ENCODE results near the gene GLI2. TPM values are rescaled to one million over a fixed set of nuclear protein-coding genes. Genes with fewer than 3 reads are reported as not detected.
A peak's percentile ranks its signal among the peaks of the same experiment; 100 is the strongest.

Gene GLI2
- total RNA-seq, 1 experiment from 2014 or later, result 20.0 TPM

DNA sequence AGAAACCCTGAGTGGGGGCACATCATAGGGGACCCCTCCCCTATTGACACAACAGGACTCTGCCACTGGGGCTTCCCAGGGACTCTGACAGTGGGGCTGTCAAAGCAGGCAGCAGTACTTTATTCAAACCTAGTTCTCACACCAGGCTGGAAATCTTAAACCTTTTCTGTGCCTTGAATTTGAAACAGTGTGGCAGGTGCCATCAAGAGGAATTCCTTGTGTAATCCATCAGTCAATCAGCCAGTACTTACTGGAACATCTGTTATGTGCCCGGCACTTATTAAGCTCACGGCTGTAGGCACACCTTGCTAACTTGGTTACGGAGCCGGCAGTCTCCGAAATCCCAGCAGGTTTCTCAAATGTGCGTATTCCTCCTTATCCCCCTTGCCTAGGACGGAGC lies 12.0 kb downstream of the GLI2 start:
- Histone ChIP-seq H3K27ac (no peak overlapping the region), H3K36me3 (peaks cover 2% of the 10 kb centered on the region; the same call in 1 of the 2 replicates), H3K27me3 (replicated peaks) (no peaks in the 10 kb centered on the region), H3K4me3 (no peak overlapping the region), H3K9me3 (replicated peaks) (no peaks in the 10 kb centered on the region), H3K4me1 (replicated peaks) (peaks cover 57% of the 10 kb centered on the region)
- DNase-seq (ENCODE audit: low read depth in 1 of 2, low spot score in 2 of 2), result peak in 1 of 2 experiments; percentile 24

DNA sequence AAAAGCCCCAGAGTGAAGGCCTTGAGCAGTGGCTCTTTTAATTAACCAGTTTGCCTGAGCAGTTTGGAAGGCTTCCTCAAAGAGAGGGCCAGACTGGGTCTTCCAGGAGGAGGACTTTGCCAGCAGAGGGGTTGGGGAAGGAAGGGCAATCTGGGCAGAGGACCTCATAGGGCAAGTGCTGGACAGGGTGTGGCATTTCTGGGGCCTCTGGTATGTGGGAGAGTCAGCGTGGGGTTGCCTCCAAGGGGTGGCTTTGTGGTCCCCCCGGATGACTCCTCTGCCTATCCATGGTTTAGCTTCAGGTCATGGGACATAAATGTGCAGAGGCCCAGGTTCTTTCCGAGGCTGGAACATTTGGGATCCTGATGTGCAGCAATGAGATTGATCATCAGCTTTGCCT lies 12.6 kb downstream of the GLI2 start:
- peak in 1 of 2 experiments; percentile 39 for DNase-seq (ENCODE audit: low read depth in 1 of 2, low spot score in 2 of 2)
- H3K9me3 ChIP-seq (replicated peaks), result no peaks in the 10 kb centered on the region
- peaks cover 2% of the 10 kb centered on the region; the same call in 1 of the 2 replicates for H3K36me3 ChIP-seq
- no peak overlapping the region for H3K4me3 ChIP-seq
- peaks cover 57% of the 10 kb centered on the region for H3K4me1 ChIP-seq (replicated peaks)
- H3K27ac ChIP-seq, result peak overlapping the region; percentile 93; the same call in 1 of the 2 replicates
- no peaks in the 10 kb centered on the region for H3K27me3 ChIP-seq (replicated peaks)

DNA sequence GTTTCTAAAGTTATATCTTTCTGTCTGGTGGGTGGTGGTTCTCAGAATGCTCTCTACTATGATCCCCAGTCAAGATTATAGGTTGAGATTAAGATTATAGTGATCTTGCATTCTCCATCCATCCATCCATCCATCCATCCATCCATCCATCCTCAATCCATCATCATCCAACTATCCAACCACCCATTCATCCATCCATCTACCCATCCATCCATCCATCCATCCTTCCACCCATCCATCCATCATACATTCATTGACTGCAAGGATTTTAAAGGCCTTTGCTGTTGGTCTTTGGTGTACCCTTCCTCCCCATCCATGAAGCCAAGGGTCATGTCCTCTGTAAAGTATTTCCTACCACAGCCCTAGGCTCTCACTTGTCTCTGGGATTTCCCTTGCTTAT lies 13.1 kb downstream of the GLI2 start:
- Histone ChIP-seq H3K36me3 (peaks cover 2% of the 10 kb centered on the region; the same call in 1 of the 2 replicates), H3K4me3 (no peak overlapping the region), H3K4me1 (replicated peaks) (peaks cover 57% of the 10 kb centered on the region), H3K27me3 (replicated peaks) (no peaks in the 10 kb centered on the region), H3K9me3 (replicated peaks) (no peaks in the 10 kb centered on the region), H3K27ac (peak overlapping the region; percentile 93)
- DNase-seq (ENCODE audit: low read depth in 1 of 2, low spot score in 2 of 2), result no peak

DNA sequence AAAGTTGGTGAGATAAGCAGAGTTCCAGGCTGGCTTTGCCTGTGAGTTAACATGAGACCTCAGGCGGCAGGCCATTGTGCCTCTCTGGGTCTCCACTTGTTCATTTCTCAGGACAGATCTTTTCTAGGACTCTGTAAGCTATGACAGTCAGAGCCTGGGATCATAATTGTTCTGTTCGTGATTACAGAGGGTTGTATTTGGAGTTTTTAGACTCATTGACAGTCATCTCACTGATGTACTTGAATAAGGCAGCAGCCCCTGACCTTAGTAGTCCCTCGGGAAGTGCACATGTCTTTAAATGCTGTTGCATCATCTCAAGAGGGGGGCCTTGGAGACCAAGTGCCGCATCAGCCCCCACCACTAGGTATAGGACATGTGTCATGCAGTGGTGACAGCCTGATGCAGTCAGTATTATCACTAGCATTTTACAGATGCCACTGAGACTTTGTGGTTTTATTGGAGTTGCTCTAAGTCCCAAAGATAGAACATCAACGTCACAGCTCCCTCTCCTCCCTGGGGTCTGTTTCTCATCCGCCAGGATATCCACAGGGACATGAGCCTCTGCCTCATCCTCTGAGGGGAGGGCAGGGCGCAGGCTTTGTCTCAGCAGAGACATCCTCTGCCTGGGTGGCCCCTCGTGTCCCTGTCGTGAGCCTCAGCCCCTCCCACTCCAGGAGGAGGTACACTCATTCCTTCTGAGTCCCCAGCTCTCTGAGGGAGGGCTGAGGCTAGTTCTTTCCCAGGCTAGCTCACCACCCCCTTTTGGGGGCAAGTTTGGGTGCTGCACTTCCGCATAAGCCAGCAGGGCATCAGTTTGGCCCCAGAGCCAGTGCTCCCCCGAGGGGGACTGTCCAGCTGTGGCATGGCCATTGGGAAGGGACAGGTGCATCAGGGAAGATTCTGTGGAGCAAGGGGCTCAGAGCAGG lies 14.1 kb downstream of the GLI2 start:
- Histone ChIP-seq H3K4me3 (no peak overlapping the region), H3K27ac (peak overlapping the region; percentile 93)
- DNase-seq (ENCODE audit: low read depth in 1 of 2, low spot score in 2 of 2), result peak; percentile 98 to 99

DNA sequence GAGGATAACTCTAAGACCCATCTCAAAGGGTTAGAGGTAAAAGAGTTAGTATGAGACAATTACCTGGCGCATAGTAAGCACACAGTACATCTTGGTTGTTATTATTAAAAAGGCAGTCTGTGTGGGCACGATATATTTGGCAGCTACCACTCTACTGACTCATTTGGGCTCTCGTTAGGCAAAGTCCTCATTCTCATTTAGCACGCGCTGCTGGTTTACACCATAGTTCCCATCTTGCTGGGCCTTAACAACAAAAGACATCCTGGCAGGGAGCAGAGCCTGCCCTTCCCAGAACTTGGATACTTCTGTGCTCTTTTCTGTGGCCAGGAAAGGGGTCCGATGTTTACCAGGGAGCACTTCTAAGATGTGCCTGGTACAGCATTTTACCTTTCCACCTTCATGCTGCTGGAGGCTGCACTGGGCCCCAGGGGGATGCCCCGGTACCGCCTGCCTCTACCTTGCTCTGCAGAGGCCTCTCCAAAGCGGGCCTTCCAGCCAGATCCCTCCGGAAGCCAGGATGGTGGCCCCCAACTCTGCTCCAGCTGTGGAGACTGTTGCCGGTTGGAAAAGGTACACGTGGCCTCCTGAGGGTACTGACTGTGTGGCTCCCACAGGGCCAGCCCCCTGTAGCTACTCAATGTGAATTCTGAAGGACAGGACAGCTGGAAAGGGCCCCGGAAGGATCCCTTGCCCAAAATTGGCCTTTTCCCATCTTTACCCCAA lies 15.0 kb downstream of the GLI2 start:
- Histone ChIP-seq H3K4me3 (no peak overlapping the region), H3K4me1 (replicated peaks) (peaks cover 73% of the 10 kb centered on the region), H3K36me3 (no peaks in the 10 kb centered on the region; the same call in 1 of the 2 replicates), H3K27me3 (replicated peaks) (no peaks in the 10 kb centered on the region), H3K27ac (peak overlapping the region; percentile 93), H3K9me3 (replicated peaks) (no peaks in the 10 kb centered on the region)
- peak in 1 of 2 experiments; percentile 57 for DNase-seq (ENCODE audit: low read depth in 1 of 2, low spot score in 2 of 2)

More for the DNA sequence above, 14.1 kb downstream of the GLI2 start:
- Histone ChIP-seq H3K4me1 (replicated peaks) (peaks cover 67% of the 10 kb centered on the region), H3K36me3 (no peaks in the 10 kb centered on the region; the same call in 1 of the 2 replicates), H3K9me3 (replicated peaks) (no peaks in the 10 kb centered on the region), H3K27me3 (replicated peaks) (no peaks in the 10 kb centered on the region)

DNA sequence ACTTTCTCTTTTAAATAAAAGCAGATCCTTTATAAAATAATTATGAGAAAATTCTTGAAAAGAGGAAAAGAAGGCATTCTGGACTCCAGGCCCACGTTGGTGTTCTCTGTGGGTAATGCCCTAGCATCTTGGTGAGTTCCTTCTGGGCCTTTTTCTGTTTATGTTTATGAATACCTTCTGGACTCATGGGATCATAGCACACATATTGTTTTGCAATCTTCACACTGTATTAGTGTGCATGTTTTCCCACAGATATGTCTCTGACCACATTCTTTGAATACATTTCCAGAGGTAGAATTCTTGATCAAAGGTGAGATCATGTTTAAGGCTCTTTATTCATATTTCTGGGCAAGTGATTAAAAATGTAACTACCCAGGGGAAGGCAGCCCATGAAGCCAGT lies 15.9 kb downstream of the GLI2 start:
- Histone ChIP-seq H3K9me3 (replicated peaks) (no peaks in the 10 kb centered on the region), H3K36me3 (no peaks in the 10 kb centered on the region; the same call in 1 of the 2 replicates), H3K4me1 (replicated peaks) (peaks cover 73% of the 10 kb centered on the region), H3K27me3 (replicated peaks) (no peaks in the 10 kb centered on the region), H3K4me3 (no peak overlapping the region), H3K27ac (peak overlapping the region; percentile 93)
- DNase-seq (ENCODE audit: low read depth in 1 of 2, low spot score in 2 of 2), result peak in 1 of 2 experiments; percentile 27

DNA sequence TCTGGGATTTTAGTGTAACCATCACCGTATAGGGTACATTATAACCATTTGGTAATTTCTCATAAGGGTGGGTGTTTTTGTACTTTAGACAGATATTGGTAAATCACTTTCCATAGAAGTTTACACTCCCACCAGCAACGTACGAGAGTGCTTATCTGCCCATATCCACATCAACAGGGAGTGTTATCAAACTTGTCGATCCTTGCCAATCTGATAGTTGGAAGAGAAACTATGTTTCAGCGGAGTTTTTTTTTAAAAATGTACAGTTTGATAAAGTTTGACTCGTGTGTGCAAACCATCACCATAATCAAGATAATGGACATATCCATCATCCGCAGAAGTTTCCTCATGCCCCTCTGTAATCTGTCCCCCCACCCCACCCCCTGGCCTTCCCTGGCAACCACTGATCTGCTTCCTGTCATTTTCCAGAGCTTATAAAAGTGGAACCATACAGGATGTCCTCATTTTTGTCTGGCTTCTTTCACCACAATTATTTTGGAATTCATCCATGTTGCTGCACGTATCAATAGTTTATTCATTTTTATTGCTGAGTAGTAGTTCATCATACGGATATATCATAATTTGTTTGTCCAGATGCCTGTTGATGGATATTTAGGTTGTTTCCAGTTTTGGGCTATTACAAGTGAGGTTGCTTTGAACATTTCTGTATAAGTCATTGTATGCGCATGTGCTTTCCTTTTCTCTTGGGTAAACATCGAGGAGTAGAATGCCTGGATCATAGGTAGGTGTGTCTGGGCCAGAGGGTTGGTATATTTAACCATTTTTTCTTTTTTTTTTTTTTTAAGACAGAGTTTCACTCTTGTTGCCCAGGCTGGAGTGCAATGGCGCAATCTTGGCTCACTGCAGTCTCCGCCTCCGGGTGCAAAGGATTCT lies 18.6 kb downstream of the GLI2 start:
- H3K4me3 ChIP-seq, result no peak overlapping the region
- H3K9me3 ChIP-seq (replicated peaks), result no peaks in the 10 kb centered on the region
- peaks cover 15% of the 10 kb centered on the region for H3K36me3 ChIP-seq
- H3K27me3 ChIP-seq (replicated peaks), result no peaks in the 10 kb centered on the region
- peak in 1 of 2 experiments; percentile 43 for DNase-seq (ENCODE audit: low read depth in 1 of 2, low spot score in 2 of 2)
- H3K27ac ChIP-seq, result peak overlapping the region; percentile 39
- peaks cover 71% of the 10 kb centered on the region for H3K4me1 ChIP-seq (replicated peaks)

DNA sequence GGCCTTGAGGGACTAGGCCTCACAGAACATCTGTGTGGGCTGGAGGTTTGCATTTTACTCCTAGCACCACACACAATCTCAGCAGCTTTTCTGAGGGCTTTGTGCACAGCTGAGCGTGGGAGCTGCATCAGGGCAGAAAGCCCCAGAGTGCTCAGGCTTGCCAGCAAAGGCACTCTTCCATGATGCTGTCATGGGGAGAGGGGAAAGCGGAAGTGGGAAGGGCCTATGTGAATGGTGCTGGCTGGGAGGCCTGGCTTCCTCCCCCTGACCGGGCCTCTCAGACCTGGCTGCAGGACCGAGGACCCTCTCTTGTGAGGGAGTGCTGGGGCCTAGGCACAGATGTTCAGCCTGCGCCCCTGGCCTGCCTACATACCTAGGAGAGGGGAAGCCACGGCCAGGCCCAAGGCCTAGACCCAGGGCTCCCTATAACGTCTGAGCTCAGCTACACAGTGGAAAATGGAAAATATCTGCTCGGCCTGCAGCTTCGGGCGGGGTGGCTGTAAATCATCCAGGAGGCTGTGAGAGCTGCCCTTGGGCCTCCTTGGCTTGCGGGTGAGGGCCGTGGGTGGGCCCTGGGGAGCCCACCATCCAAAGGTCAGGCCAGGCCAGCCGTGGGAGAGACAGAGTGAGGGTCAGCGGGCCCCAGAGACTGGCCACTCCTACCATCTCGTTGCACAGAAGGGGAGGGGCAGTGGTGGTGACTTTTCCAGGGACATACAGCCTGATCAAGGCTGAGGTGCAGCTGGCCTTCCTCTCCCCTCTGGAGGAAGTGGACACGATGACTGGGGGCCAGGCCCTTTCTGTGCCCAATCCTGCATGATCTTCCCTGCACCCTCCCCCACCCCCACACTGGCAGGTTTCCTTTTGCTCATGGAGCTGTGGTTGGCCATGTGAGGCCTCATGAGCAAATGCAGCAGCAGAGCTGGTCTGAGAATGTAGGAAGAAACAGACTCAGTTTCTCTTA lies 22.8 kb downstream of the GLI2 start:
- H3K27me3 ChIP-seq (replicated peaks), result no peaks in the 10 kb centered on the region
- H3K27ac ChIP-seq, result peak overlapping the region; percentile 67
- peak in 1 of 2 experiments; percentile 49 for DNase-seq (ENCODE audit: low read depth in 1 of 2, low spot score in 2 of 2)
- peaks cover 61% of the 10 kb centered on the region for H3K4me1 ChIP-seq (replicated peaks)
- no peaks in the 10 kb centered on the region for H3K9me3 ChIP-seq (replicated peaks)
- H3K4me3 ChIP-seq, result no peak overlapping the region
- peaks cover 17% of the 10 kb centered on the region for H3K36me3 ChIP-seq

DNA sequence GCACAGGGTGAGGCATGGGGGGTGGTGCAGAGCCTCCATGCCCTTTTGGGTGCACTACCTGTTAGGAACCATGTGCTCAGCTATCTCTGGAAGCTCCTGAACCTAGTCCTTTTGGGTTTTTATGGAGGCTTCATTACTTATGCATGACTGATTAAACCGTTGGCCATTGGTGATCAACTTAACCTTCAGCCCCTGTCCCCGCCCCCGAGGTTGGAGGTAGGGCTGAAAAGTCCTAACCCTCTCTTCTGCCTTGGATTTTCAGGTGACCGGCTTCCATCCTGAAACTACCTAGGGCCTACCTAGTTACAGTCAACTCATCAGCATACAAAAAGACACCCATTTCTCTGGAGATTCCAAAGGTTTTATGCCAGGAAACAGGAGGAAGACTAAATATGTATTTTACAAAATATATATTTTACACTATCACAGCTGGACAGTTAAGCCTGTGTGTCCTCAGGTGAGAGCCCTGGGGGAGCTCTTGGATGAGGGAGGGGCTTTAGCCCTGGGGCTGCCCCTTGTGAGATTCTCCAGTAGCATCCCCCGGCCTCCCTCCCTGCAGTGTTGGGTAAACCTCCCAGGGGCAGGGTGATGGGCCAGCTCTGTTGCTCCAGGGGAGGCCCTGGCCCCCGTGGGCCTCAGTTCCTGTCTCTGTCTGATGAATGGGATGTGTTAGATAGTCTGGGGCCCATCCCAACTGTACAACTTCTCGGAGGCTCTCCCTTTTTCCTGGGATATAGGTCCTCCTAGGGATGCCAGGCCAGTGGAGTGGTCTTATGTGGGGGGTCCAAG lies 24.1 kb downstream of the GLI2 start:
- no peak for DNase-seq (ENCODE audit: low read depth in 1 of 2, low spot score in 2 of 2)
- Histone ChIP-seq H3K27me3 (replicated peaks) (no peaks in the 10 kb centered on the region), H3K9me3 (replicated peaks) (no peaks in the 10 kb centered on the region), H3K27ac (no peak overlapping the region), H3K4me3 (no peak overlapping the region), H3K4me1 (replicated peaks) (peaks cover 64% of the 10 kb centered on the region), H3K36me3 (peaks cover 17% of the 10 kb centered on the region)

DNA sequence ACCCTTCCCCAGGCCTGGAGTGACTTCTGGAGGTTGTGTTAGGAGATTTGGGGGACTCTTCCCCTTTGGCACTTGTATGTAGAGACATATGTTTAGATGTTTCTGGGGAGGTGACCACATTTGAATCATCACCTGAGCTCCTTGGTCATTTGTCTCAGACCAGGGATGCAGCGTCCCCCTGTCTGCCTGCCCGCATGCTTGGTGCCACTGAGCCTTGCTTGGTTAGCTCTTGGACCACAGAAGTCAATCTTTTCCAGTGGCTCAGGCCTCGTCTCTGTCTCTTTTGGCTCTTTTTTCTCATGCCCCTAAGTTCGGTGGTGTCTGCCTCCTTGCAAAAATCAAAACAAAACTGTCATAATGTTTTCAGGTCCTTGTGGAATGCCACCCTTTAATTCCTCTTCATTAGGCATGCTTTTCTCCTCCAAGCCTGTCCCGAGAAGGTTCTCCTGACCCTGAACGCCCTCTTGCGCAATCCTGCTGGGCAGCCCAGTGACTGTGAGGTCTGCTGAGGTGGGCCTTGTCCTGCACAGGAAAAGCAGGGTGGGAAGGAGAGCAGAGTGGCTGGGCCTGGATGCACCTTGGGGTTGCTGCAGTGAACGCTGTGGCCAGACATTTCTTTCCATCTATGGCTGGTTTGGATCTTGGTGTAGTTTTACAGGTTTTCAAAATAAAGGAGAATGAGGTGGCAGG lies 24.9 kb downstream of the GLI2 start:
- H3K27ac ChIP-seq, result no peak overlapping the region
- H3K4me3 ChIP-seq, result no peak overlapping the region
- H3K36me3 ChIP-seq, result peaks cover 17% of the 10 kb centered on the region
- no peaks in the 10 kb centered on the region for H3K9me3 ChIP-seq (replicated peaks)
- no peaks in the 10 kb centered on the region for H3K27me3 ChIP-seq (replicated peaks)
- peaks cover 66% of the 10 kb centered on the region for H3K4me1 ChIP-seq (replicated peaks)
- DNase-seq (ENCODE audit: low read depth in 1 of 2, low spot score in 2 of 2), result no peak

DNA sequence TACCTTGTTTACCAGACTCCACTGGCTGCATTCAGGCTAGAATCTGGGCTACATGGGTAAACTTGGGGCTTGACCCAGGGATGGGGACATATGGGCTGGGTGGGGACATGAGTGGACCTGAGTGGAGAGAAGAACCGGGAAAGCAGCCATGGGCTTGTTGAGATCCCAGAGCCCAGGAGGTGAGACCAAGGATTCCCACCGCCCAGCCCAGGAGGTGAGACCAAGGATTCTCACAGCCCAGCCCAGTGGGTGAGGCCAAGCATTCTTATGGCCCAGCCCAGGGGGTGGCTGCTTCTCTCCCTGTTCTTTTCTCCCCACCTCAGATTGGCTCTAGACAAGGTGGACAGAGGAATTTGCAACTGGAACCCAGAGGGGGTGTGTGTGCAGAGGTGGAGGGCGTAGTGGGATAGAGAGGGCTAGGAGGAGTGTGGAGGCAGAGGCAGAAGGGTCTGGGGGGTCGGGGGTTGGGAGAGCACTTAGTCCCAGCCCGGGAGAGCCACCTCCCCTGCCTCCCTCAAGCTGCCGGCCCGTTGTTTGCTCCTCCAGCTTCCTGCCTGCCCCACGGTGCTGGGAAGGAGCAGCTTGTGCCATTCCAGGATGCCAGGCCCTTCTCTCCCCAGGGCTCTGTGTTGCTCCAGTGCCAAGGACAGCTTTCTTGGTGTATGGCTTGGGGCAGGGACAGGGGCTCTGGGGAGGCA lies 25.6 kb downstream of the GLI2 start:
- Histone ChIP-seq H3K27me3 (replicated peaks) (no peaks in the 10 kb centered on the region), H3K4me3 (no peak overlapping the region), H3K9me3 (replicated peaks) (no peaks in the 10 kb centered on the region), H3K27ac (no peak overlapping the region), H3K36me3 (peaks cover 17% of the 10 kb centered on the region), H3K4me1 (replicated peaks) (peaks cover 73% of the 10 kb centered on the region)
- no peak for DNase-seq (ENCODE audit: low read depth in 1 of 2, low spot score in 2 of 2)

All from SJSA1 (cell line).